Adipocyte (in vitro differentiated cells): ENCODE data around the gene E4F1.

Experiments
- DNase-seq: peaks from one replicate; pipeline ENCODE4 v3.0.0-alpha.2; 2015; ENCODE audit warnings: low read depth
- H3K27me3 ChIP-seq: replicated peaks from 2 replicates; pipeline ENCODE4 v1.7.0; 2013; ENCODE audit warnings: mild to moderate bottlenecking, low read length, moderate library complexity; ENCODE audit not compliant: control insufficient read depth, insufficient read depth
- H3K36me3 ChIP-seq: 2 replicates; pipeline ENCODE4 v1.7.0; 2013; ENCODE audit warnings: low read length, mild to moderate bottlenecking, moderate library complexity; ENCODE audit not compliant: control insufficient read depth, insufficient read depth, severe bottlenecking
- H3K4me1 ChIP-seq: 2 replicates; pipeline ENCODE4 v1.7.0; 2013; ENCODE audit warnings: mild to moderate bottlenecking, low read length, moderate library complexity; ENCODE audit not compliant: control insufficient read depth, insufficient read depth
- H3K4me3 ChIP-seq: 2 replicates; pipeline ENCODE4 v1.7.0; 2013; ENCODE audit warnings: mild to moderate bottlenecking, low read length, moderate library complexity
- H3K9ac ChIP-seq: 2 replicates; pipeline ENCODE4 v1.7.0; 2013; ENCODE audit warnings: mild to moderate bottlenecking, low read length, moderate library complexity
- H3K9me3 ChIP-seq: 2 replicates; pipeline ENCODE4 v1.7.0; 2013; ENCODE audit warnings: mild to moderate bottlenecking, low read length, moderate library complexity; ENCODE audit not compliant: control insufficient read depth

E4F1 gene

DNA sequence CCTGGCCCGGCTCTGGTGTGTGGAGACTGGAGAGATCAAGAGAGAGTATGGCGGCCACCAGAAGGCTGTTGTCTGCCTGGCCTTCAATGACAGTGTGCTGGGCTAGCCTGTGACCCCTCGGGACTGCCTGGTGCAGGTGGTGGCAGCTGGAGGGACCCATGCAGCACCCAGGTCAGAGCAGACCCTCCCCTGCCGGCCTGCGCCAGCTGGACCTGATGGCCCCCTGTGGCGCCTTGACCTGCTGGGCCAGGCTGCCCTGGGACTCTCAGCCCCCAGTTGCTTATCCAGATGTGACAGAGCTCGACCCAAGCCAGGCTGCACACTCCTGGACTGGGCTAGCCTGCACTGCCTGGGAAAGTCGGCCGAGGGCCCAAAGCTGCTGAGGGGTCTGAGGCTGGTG lies 14.6 kb upstream of the E4F1 start:
- Histone ChIP-seq H3K9me3 (no peaks in the 10 kb centered on the region), H3K27me3 (no peaks in the 10 kb centered on the region), H3K9ac (no peak overlapping the region), H3K36me3 (peaks cover 26% of the 10 kb centered on the region), H3K4me3 (no peak overlapping the region), H3K4me1 (peaks cover 37% of the 10 kb centered on the region)
- DNase-seq, result no peak

DNA sequence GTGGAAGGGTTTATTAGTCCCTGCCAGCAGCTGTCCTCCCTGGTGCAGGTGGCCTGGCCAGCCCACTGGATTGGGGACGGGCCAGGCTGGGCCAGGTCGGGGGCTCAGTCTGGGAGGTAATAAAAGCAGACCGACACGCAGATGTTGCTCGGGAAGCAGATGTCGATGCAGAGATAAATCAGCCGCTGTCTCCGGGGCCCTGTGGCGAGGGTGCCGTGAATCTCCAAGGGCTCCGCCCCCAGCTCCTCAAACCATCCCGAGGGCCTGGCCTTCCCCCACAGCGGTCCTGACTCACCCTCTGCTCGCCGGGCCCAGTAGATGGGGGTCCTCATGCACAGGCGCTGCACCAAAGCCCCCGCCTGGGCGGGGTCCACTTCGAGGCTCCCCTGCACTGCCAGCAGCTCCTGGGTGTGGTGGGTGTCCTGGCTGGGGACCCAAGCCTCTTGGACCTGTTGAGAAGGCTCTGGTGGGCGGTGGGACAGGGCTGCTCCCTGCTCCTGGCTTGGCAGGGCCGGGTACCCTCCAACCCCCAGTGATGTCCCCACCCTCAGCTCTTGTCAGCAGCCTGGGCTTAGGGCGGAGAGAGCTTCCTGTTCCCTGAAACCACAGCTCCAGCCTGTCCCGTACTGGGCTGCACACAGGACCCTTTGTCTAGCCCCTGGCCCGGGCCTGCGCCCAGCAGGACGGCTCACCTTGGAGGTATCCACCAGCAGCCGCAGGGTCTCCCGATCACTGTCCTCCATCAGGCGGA lies 14.0 kb upstream of the E4F1 start:
- no peak for DNase-seq
- Histone ChIP-seq H3K9me3 (no peaks in the 10 kb centered on the region), H3K27me3 (no peaks in the 10 kb centered on the region), H3K4me3 (no peak overlapping the region), H3K9ac (no peak overlapping the region), H3K4me1 (peaks cover 38% of the 10 kb centered on the region), H3K36me3 (peaks cover 26% of the 10 kb centered on the region)

DNA sequence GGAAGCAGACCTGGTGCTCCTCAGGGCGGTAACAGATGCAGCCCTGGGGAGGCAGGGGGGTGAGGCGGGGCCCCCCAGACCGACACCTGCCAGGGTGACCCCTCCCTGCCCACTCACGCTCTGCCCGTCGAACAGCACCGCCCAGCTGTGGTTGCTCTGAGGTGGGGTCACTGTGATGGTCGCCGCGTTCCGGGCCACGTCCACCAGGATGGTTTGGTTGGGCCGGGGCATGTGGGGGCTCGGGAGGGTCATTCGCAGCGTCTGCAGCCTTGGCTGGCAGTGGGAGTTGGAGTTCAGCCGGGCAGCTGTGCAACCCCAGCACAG lies 13.4 kb upstream of the E4F1 start:
- no peak for DNase-seq
- Histone ChIP-seq H3K27me3 (no peaks in the 10 kb centered on the region), H3K9me3 (no peaks in the 10 kb centered on the region), H3K9ac (no peak overlapping the region), H3K36me3 (peaks cover 26% of the 10 kb centered on the region), H3K4me3 (no peak overlapping the region), H3K4me1 (peaks cover 34% of the 10 kb centered on the region)

DNA sequence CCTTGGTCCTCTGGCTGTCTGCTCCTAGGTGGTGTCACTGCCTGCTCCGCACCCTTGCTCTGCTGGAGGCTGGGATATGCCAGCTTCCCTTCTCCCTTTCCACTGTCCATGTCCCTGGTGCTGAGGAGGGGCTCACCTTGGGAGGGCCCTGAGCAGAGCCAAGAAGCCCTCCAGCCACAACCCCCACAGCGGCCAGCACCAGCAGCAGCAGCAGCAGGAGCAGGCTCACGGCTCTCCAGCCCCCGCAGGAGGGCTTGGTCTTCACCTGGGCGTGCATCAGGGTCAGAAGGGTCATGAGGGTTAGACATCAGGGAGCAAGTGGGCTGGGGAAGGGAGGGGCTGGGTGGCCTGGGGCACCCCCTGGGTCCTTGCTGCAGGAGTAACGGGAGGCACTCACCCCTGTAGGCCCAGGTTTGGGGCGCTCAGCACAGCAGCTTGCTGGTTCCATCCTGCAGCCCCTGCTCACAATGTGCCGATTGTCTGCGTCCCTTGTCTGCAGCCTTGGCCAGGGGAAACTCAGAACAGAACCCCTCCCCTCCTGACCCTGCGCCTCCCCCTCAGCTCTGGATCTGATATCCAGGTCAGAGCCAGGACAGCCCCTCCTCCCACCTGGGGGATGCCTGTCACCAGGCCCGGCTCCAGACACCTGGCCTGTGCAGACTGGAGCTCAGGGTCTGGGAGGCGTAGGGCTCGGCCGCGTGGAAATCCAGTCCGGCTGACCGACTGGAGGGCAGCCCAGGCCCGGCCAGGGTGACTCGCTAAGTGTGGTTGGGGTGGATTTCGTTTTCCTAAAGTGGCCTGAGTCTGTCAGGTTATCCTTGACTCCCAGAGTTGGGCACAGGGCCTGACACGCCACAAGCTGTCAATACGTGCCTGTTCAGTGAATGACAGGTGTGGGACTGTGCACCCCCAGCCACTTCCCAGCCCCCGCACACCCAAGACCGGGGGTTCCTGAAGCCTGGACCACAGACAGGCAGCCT lies 12.7 kb upstream of the E4F1 start, which contains the start of gene BRICD5:
BRICD5 (minus strand) TSS at position 478 of the 980 bp plus-strand sequence; CDS start at position 448, 30 bp downstream.
- Histone ChIP-seq H3K36me3 (peaks cover 26% of the 10 kb centered on the region), H3K4me3 (no peak within 1 kb of the TSS), H3K27me3 (no peaks in the 10 kb centered on the region), H3K9me3 (no peaks in the 10 kb centered on the region), H3K9ac (peak within 1 kb of the TSS; percentile 48), H3K4me1 (peaks cover 34% of the 10 kb centered on the region)
- no peak for DNase-seq

DNA sequence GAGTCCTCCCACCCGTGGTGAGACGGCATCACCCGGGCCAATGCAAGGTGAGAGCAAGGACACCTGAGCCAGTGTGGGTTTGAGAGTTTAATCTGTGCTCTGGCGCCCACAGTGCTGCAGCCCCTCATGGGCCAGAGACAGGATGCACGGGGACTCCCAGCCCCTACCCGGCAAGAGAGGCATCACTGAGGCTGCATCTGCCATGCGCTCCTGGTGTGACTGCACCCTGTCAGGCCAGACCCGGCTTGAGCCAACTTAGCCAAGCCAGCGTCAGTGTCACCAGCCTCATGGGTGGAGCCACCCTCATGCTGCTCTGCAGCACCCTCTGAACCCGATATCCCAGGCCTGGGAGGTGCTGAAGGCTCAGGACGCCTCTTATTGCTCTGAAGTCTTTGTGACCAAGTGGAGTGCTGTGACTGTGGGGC lies 11.5 kb upstream of the E4F1 start:
- Histone ChIP-seq H3K36me3 (peaks cover 25% of the 10 kb centered on the region), H3K4me3 (peak overlapping the region; percentile 91), H3K9ac (peak overlapping the region; percentile 48), H3K4me1 (peaks cover 25% of the 10 kb centered on the region), H3K9me3 (no peaks in the 10 kb centered on the region), H3K27me3 (no peaks in the 10 kb centered on the region)
- no peak for DNase-seq

DNA sequence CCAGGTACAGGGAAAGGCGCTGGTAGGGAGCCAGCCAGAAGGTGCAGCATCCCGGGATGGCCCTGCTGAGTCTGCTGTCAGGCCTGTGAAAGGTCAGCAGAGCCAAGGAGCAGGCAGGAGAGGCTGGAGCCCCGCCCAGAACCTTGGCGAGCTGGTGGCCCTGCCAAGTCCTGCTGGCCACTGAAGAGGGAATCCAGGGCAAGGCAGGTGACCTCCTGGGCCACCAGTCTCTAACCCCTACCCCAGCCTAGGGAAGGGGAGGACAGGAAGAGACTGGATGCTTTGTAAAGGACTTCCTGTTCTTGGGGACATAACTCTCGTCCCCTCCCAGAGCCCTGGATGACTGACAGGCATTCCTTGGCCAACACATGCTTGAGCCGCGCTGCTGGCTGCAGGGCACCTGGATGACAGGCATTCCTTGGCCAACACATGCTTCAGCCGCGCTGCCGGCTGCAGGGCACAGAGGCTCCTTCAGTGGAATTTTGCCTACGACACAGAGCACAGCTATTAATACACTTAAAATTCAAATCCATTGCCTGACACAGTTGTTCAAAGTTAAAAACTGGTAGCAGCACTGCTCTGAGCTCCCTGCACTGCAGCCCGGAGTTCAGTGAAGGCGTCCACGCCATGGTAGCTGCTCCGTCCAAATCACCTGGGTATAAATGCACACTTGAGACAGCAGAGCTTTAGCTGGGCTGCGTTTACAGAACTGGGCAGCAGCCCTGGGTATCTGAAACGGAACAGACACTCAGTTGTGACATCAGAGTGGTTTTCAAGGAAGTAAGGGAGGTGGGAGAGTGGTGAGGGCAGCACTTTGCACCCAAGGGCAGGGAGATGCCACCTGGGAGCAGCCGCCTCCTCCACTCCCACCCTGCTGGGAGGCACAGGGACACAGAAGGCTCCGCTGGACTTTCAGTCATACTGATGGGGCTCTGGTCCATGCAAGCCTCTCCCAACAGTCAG lies 10.7 kb upstream of the E4F1 start:
- Histone ChIP-seq H3K27me3 (no peaks in the 10 kb centered on the region), H3K4me3 (peak overlapping the region; percentile 91), H3K9ac (peak overlapping the region; percentile 92), H3K9me3 (no peaks in the 10 kb centered on the region), H3K36me3 (peaks cover 18% of the 10 kb centered on the region), H3K4me1 (peaks cover 21% of the 10 kb centered on the region)
- DNase-seq, result no peak

DNA sequence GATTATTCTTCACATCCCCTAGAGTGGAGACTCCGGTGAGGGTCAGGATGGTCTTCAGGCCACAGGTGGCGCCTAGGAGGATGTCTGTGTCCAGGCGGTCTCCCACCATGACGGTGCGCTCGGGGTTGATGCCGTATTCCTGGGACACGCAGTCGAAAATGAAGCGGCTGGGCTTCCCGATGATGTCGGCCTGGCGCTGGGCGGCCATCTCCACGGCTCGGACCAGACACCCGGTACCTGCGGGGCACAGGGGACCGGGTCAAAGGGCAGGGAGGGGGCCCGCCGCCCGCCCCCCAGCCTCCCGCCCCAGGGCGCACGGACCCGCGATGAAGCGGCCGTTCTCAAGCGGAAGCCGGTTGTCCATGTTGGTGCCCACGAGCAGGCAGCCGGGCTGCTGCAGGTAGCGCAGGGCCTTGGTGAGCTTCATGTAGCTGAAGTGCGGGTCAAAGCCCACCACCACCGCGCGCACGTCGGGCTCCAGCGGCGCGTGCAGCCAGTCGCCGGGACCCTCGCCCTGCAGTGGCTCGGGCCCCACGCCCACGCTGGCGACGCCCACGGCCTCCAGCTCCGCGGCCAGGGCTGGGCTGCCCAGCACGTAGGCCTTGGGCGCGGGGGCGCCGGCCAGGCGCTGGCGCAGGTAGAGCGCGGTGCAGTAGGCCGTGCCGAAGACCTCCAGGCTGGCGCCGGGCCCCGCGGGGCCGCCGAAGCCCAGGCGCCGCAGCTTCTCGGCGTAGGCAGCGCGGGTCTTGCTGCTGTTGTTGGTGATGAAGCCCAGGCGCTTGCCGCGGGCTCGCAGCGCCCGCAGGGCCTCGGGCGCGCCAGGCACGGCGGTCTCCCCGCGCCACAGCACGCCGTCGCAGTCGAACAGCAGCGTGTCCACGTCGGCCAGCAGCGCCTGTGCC lies 9.3 kb upstream of the E4F1 start:
- Histone ChIP-seq H3K27me3 (no peaks in the 10 kb centered on the region), H3K4me3 (peak overlapping the region; percentile 91), H3K36me3 (peaks cover 6% of the 10 kb centered on the region), H3K4me1 (peaks cover 21% of the 10 kb centered on the region), H3K9me3 (no peaks in the 10 kb centered on the region), H3K9ac (peak overlapping the region; percentile 92)
- peak; percentile 27 for DNase-seq

DNA sequence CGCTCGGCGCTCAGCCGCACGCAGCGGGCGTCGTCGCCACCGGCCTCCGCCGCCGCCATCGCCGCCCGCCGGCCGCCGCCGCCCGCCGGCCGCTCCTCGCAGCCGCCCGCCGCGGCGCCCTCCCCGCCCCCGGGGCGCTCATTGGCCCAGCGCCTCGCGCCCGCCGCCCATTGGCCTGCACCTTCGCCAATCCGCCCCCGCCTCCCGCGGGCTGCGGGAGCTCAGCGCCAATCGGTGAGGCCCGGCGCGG lies 8.7 kb upstream of the E4F1 start, which contains the start of gene PGP:
PGP (minus strand) TSS at position 122 of the 250 bp plus-strand sequence; CDS start at position 59, 63 bp downstream.
- DNase-seq, result no peak
- Histone ChIP-seq H3K9me3 (no peaks in the 10 kb centered on the region), H3K9ac (peak within 1 kb of the TSS; percentile 95), H3K27me3 (no peaks in the 10 kb centered on the region), H3K4me1 (peaks cover 21% of the 10 kb centered on the region), H3K4me3 (peak within 1 kb of the TSS; percentile 92), H3K36me3 (peaks cover under 1% of the 10 kb centered on the region)

DNA sequence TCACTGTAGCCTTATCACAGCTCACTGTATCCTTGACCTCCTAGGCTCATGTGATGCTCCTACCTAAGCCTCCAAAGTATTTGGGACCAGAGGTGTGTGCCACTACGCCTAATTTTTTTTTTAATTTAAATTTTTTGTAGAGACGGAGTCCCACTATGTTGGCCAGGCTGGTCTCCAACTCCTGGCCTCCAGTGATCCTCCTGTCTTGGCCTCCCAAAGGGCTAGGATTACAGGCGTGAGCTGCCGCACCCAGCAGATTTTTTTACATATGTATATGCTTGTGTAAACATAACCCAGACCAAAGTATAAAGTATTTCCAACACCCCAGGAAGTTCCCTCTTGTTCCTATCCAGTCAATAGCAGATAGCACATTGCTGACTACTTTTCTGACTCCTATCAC lies 7.1 kb upstream of the E4F1 start:
- Histone ChIP-seq H3K4me3 (no peak overlapping the region), H3K36me3 (no peaks in the 10 kb centered on the region), H3K4me1 (peaks cover 21% of the 10 kb centered on the region), H3K9ac (no peak overlapping the region), H3K27me3 (no peaks in the 10 kb centered on the region), H3K9me3 (no peaks in the 10 kb centered on the region)
- no peak for DNase-seq

DNA sequence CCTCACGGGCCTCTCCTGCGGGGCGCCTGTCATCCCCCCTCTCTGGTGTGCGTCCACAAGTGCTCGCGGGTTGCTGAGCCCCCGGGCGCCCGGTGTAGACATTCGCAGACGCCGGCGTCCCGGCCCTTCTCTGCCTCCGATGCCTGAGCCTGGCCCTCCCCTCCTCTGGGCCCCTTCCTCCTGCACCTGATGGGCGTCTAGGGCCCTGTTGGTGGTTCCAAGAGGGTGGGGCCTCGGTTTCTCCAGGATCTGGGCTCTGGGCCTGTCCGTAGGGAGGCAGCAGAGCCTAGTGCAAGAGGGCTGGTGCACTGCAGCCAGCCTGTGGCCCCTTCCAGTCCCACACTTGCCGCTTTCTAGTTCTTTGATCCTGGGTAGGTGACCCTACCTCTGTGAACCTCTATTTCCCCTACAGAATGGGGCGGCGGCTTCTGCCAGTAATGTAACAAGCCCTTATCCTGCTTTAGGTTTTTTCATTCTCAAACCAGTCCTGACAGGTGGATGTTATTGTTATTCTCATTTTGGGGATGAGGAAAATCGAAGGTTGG lies 623 bp downstream of the E4F1 start:
- H3K4me1 ChIP-seq, result peaks cover 12% of the 10 kb centered on the region
- peaks cover 9% of the 10 kb centered on the region for H3K36me3 ChIP-seq
- H3K4me3 ChIP-seq, result peak overlapping the region; percentile 88
- peak; percentile 73 for DNase-seq
- H3K27me3 ChIP-seq, result no peaks in the 10 kb centered on the region
- no peaks in the 10 kb centered on the region for H3K9me3 ChIP-seq
- H3K9ac ChIP-seq, result peak overlapping the region; percentile 96
